ENCODE results near the gene MANSC4. TPM values are rescaled to one million over a fixed set of nuclear protein-coding genes. Genes with fewer than 3 reads are reported as not detected.

Gene MANSC4
- total and polyA plus RNA-seq, 2 experiments from 2014 or later, result not detected

GRCh38 chr12:27828196-27828595 is 48.2 kb upstream of the MANSC4 start:
- no peaks in the 10 kb centered on the region for H3K27me3 Mint-ChIP-seq (ENCODE audit: insufficient read depth, low read depth, poor library complexity)
- Histone ChIP-seq H3K27me3 (ENCODE audit: insufficient read depth) (no peaks in the 10 kb centered on the region), H3K4me2 (no peak overlapping the region), H3K36me3 (ENCODE audit: insufficient read depth) (no peaks in the 10 kb centered on the region), H3K4me3 (no peak overlapping the region), H4K20me1 (replicated peaks; ENCODE audit: insufficient read depth) (no peaks in the 10 kb centered on the region), H3F3A (replicated peaks; ENCODE audit: low read depth) (no peaks in the 10 kb centered on the region), H3K79me2 (replicated peaks; ENCODE audit: insufficient read depth) (no peaks in the 10 kb centered on the region), H3K27ac (ENCODE audit: low read depth) (no peak overlapping the region), H2AFZ (no peak overlapping the region), H3K4me1 (ENCODE audit: insufficient read depth) (no peaks in the 10 kb centered on the region), H3K9me2 (ENCODE audit: insufficient read depth) (no peaks in the 10 kb centered on the region)
- no peak overlapping the region for H3K27ac Mint-ChIP-seq
- TF ChIP-seq POLR2AphosphoS5 (IDR thresholded peaks at IDR 0.05; ENCODE audit: low read depth), result no peak
- no peak for TF ChIP-seq ZNF331 (CRISPR knock-in tag; IDR thresholded peaks at IDR 0.05; ENCODE audit: low read depth)
- no peak for TF ChIP-seq CREB1 (CRISPR knock-in tag; IDR thresholded peaks at IDR 0.05; ENCODE audit: low read depth)
- TF ChIP-seq ZNF114 (CRISPR knock-in tag; IDR thresholded peaks at IDR 0.05), result no peak
- TF ChIP-seq EZH2phosphoT487 (IDR thresholded peaks at IDR 0.05; ENCODE audit: unreplicated experiment), result no peak
- no peak for TF ChIP-seq REST (IDR thresholded peaks at IDR 0.05; ENCODE audit: unreplicated experiment)
- no peak for TF ChIP-seq EZH2 (IDR thresholded peaks at IDR 0.05; ENCODE audit: low read depth, unreplicated experiment)
- no peak for TF ChIP-seq JUNB (IDR thresholded peaks at IDR 0.05; ENCODE audit: unreplicated experiment)
- TF ChIP-seq CTCF (conservative IDR thresholded peaks at IDR 0.05; ENCODE audit: low read depth in 2 of 2), result no peak
- TF ChIP-seq ZNF462 (CRISPR knock-in tag; IDR thresholded peaks at IDR 0.05), result no peak
- H3K9me3 Mint-ChIP-seq, result no peaks in the 10 kb centered on the region
- ATAC-seq, result no peak
- H3K4me1 Mint-ChIP-seq, result peaks cover 2% of the 10 kb centered on the region; the same call in 1 of the 3 replicates
- no peak for DNase-seq (ENCODE audit: low spot score)
- H3K36me3 Mint-ChIP-seq (ENCODE audit: low read depth), result no peaks in the 10 kb centered on the region
- no peak overlapping the region for H3K4me3 Mint-ChIP-seq
